Measurements from ENCODE around the gene ARHGAP26. TPM values are rescaled to one million over a fixed set of nuclear protein-coding genes. Genes with fewer than 3 reads are reported as not detected.

Gene ARHGAP26
- total and polyA plus RNA-seq, 4 donors: 1.8 to 16.7 (median 4.1) TPM

DNA sequence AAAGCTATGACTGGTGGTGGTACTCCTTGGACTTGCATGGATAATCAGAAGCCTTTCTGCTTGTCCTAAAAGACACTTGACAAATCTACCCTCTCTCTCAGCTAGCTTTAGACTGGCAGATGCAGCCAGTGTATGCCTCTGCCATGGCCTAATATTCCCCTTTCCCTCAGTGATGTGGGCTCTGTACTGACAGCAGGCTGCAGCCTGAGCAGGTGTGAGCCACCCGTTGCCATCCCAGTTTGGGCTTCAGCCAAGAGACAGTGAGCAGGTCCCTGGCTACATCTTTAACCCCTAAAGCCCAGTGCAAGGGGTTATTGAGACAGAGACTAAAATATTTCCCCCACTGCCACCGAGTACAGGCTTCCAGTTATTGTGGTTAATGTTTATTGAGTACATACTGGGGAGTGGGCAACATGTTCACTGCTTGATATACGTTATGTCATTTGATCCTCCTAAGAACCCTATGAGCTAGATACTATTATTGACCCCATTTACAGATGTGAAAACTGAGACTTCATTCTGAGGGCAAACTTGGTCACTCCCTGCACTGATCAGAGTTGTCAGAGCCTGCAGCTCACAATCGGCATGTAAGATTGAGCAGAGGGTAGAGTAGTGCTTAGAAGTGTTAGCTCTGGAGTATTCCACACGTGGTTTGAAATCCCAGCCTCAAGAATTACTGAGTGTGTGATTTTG is 254.2 kb downstream of the ARHGAP26 start:
- 83% methylated on average over 5 of the region's 5 CpGs for WGBS
- Histone ChIP-seq H3K4me3 (ENCODE audit: low read depth in 1 of 3, low read length in 3 of 3) (no peak overlapping the region), H3K9me3 (ENCODE audit: control insufficient read depth in 4 of 4, low read length in 3 of 4) (no peaks in the 10 kb centered on the region), H3K9ac (ENCODE audit: low read depth in 1 of 2, low read length in 2 of 2) (no peak overlapping the region), H3K4me1 (ENCODE audit: control insufficient read depth in 4 of 4, insufficient read depth in 4 of 4, low read length in 3 of 4) (peaks cover 0 to 3% (median 0%) of the 10 kb centered on the region in 4 donors), H3K27me3 (ENCODE audit: control insufficient read depth in 4 of 4, insufficient read depth in 4 of 4, low read length in 3 of 4) (no peaks in the 10 kb centered on the region), H3K36me3 (ENCODE audit: control insufficient read depth in 4 of 4, insufficient read depth in 3 of 4, low read depth in 1 of 4, low read length in 3 of 4) (peaks cover 0 to 4% (median 0%) of the 10 kb centered on the region in 4 donors), H3K27ac (ENCODE audit: low read depth in 1 of 2, low read length in 2 of 2) (no peak overlapping the region)
- TF ChIP-seq JUND (IDR thresholded peaks at IDR 0.05): no peak
- no peak for TF ChIP-seq EGR1 (IDR thresholded peaks at IDR 0.05; ENCODE audit: low read depth in 2 of 2)
- no peak for TF ChIP-seq HNF4G (IDR thresholded peaks at IDR 0.05)
- no peak for DNase-seq (ENCODE audit: low spot score)

DNA sequence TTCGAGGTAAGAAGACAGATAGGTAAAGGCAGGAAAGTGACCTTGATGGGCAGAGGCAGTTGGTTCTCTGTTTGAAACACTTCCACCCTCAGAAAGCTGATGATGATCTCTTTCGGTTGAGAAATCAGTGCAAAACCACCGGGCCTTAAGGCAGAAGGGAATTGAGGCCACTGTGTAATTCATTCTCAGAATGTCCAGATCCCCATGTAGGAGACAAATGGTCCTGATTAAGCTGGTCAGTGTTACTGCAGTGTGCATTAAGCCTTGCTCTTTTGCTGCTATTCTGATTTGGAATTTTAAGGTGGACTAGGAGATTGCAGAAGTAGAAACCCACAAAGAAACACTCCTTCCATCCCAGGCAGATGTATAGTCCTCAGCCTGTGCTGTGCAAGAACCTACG is 255.2 kb downstream of the ARHGAP26 start:
- TF ChIP-seq TAF1 (conservative IDR thresholded peaks at IDR 0.05) (no peak), FOXA1 (IDR thresholded peaks at IDR 0.05) (no peak), JUND (IDR thresholded peaks at IDR 0.05) (no peak), YY1 (IDR thresholded peaks at IDR 0.05) (no peak), SP1 (IDR thresholded peaks at IDR 0.05) (no peak), NR2F2 (IDR thresholded peaks at IDR 0.05) (no peak), RXRA (IDR thresholded peaks at IDR 0.05) (no peak)
- TF ChIP-seq, protein P1, sequence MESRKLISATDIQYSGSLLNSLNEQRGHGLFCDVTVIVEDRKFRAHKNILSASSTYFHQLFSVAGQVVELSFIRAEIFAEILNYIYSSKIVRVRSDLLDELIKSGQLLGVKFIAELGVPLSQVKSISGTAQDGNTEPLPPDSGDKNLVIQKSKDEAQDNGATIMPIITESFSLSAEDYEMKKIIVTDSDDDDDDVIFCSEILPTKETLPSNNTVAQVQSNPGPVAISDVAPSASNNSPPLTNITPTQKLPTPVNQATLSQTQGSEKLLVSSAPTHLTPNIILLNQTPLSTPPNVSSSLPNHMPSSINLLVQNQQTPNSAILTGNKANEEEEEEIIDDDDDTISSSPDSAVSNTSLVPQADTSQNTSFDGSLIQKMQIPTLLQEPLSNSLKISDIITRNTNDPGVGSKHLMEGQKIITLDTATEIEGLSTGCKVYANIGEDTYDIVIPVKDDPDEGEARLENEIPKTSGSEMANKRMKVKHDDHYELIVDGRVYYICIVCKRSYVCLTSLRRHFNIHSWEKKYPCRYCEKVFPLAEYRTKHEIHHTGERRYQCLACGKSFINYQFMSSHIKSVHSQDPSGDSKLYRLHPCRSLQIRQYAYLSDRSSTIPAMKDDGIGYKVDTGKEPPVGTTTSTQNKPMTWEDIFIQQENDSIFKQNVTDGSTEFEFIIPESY (IDR thresholded peaks at IDR 0.05): no peak
- no peak for DNase-seq (ENCODE audit: low spot score)
- no peak overlapping the region for H3K9ac ChIP-seq (ENCODE audit: low read depth in 1 of 2, low read length in 2 of 2)
- H3K27ac ChIP-seq (ENCODE audit: low read depth in 1 of 2, low read length in 2 of 2): no peak overlapping the region
- peaks cover 0 to 3% (median 0%) of the 10 kb centered on the region in 4 donors for H3K4me1 ChIP-seq (ENCODE audit: control insufficient read depth in 4 of 4, insufficient read depth in 4 of 4, low read length in 3 of 4)
- no peaks in the 10 kb centered on the region for H3K27me3 ChIP-seq (ENCODE audit: control insufficient read depth in 4 of 4, insufficient read depth in 4 of 4, low read length in 3 of 4)
- no peak overlapping the region for H3K4me3 ChIP-seq (ENCODE audit: low read depth in 1 of 3, low read length in 3 of 3)
- no peaks in the 10 kb centered on the region for H3K9me3 ChIP-seq (ENCODE audit: control insufficient read depth in 4 of 4, low read length in 3 of 4)
- no peaks in the 10 kb centered on the region for H3K36me3 ChIP-seq (ENCODE audit: control insufficient read depth in 4 of 4, insufficient read depth in 3 of 4, low read depth in 1 of 4, low read length in 3 of 4)
- WGBS: 85% methylated on average over 4 of the region's 4 CpGs

DNA sequence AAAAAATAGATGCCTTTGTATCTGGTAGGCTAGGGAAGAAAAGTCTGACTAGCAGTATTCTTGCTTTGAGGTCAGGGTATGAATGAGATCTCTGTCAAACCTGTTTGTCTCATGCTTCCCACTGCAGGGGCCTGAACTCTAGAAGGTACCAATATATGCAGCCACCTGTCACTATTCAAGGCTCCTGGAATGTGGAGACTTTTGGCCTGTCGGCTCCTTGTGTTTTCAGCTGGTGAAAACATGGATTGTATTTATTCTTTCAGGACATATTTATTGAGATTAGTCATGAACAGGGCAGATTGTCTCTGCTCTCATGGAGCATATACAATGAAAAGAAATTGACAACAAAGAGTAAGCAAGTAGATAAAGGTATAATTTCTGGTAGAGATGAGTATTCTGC is 255.8 kb downstream of the ARHGAP26 start:
- Histone ChIP-seq H3K27me3 (ENCODE audit: control insufficient read depth in 4 of 4, insufficient read depth in 4 of 4, low read length in 3 of 4) (no peaks in the 10 kb centered on the region), H3K4me1 (ENCODE audit: control insufficient read depth in 4 of 4, insufficient read depth in 4 of 4, low read length in 3 of 4) (peaks cover 0 to 3% (median 0%) of the 10 kb centered on the region in 4 donors), H3K9me3 (ENCODE audit: control insufficient read depth in 4 of 4, low read length in 3 of 4) (no peaks in the 10 kb centered on the region), H3K27ac (ENCODE audit: low read depth in 1 of 2, low read length in 2 of 2) (no peak overlapping the region), H3K9ac (ENCODE audit: low read depth in 1 of 2, low read length in 2 of 2) (no peak overlapping the region), H3K4me3 (ENCODE audit: low read depth in 1 of 3, low read length in 3 of 3) (no peak overlapping the region), H3K36me3 (ENCODE audit: control insufficient read depth in 4 of 4, insufficient read depth in 3 of 4, low read depth in 1 of 4, low read length in 3 of 4) (no peaks in the 10 kb centered on the region)
- no peak for DNase-seq (ENCODE audit: low spot score)
- TF ChIP-seq RXRA (IDR thresholded peaks at IDR 0.05) (no peak), HNF4G (IDR thresholded peaks at IDR 0.05) (no peak), FOXA2 (IDR thresholded peaks at IDR 0.05) (no peak), NR2F2 (IDR thresholded peaks at IDR 0.05) (no peak), HNF4A (conservative IDR thresholded peaks at IDR 0.05) (no peak), GABPA (IDR thresholded peaks at IDR 0.05 in 1 of 2, conservative IDR thresholded peaks at IDR 0.05 in 1 of 2) (no peak), JUND (IDR thresholded peaks at IDR 0.05) (no peak), TAF1 (conservative IDR thresholded peaks at IDR 0.05) (no peak), RAD21 (IDR thresholded peaks at IDR 0.05) (no peak), YY1 (IDR thresholded peaks at IDR 0.05) (no peak)
- TF ChIP-seq, protein P1 (IDR thresholded peaks at IDR 0.05): no peak
- TF ChIP-seq, protein P2, sequence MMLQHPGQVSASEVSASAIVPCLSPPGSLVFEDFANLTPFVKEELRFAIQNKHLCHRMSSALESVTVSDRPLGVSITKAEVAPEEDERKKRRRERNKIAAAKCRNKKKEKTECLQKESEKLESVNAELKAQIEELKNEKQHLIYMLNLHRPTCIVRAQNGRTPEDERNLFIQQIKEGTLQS (IDR thresholded peaks at IDR 0.05): no peak
- TF ChIP-seq, protein P3, sequence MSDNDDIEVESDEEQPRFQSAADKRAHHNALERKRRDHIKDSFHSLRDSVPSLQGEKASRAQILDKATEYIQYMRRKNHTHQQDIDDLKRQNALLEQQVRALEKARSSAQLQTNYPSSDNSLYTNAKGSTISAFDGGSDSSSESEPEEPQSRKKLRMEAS (IDR thresholded peaks at IDR 0.05): no peak
- TF ChIP-seq, protein P4, sequence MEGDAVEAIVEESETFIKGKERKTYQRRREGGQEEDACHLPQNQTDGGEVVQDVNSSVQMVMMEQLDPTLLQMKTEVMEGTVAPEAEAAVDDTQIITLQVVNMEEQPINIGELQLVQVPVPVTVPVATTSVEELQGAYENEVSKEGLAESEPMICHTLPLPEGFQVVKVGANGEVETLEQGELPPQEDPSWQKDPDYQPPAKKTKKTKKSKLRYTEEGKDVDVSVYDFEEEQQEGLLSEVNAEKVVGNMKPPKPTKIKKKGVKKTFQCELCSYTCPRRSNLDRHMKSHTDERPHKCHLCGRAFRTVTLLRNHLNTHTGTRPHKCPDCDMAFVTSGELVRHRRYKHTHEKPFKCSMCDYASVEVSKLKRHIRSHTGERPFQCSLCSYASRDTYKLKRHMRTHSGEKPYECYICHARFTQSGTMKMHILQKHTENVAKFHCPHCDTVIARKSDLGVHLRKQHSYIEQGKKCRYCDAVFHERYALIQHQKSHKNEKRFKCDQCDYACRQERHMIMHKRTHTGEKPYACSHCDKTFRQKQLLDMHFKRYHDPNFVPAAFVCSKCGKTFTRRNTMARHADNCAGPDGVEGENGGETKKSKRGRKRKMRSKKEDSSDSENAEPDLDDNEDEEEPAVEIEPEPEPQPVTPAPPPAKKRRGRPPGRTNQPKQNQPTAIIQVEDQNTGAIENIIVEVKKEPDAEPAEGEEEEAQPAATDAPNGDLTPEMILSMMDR (IDR thresholded peaks at IDR 0.05; ENCODE audit: low read depth, low read length, missing input control): no peak
- WGBS: 91% methylated on average over 1 of the region's 1 CpG

All from liver (tissue), 9 donors.